ENCODE measurements around the gene KLK8.

- no peak for TF ChIP-seq ZNF571 (tag by site-specific recombination; IDR thresholded peaks at IDR 0.05)
- no peak for TF ChIP-seq CTCF (tag by site-specific recombination; IDR thresholded peaks at IDR 0.05)
- no peak for TF ChIP-seq ZNF24 (tag by site-specific recombination; IDR thresholded peaks at IDR 0.05)
- no peak for TF ChIP-seq ZNF677 (tag by site-specific recombination; IDR thresholded peaks at IDR 0.05)
- no peak for TF ChIP-seq ZNF324 (tag by site-specific recombination; IDR thresholded peaks at IDR 0.05)
- no peak for TF ChIP-seq BCL11B (tag by site-specific recombination; IDR thresholded peaks at IDR 0.05; ENCODE audit: low read depth)
- no peak for TF ChIP-seq ZNF830 (tag by site-specific recombination; IDR thresholded peaks at IDR 0.05; ENCODE audit: low read depth)
- no peak for TF ChIP-seq PRDM10 (tag by site-specific recombination; IDR thresholded peaks at IDR 0.05)
- TF ChIP-seq OVOL3 (tag by site-specific recombination; IDR thresholded peaks at IDR 0.05), result no peak
Observed at GRCh38 chr19:50964266-50964665, 37.1 kb downstream of the KLK8 start.

Measured in HEK293 (cell line).